Nucleus accumbens (tissue), 56 donors: ENCODE data around the gene IQCK.
A peak's percentile ranks its signal among the peaks of the same experiment; 100 is the strongest.
"Not testable (repeated sequence)": the region's sequence is repeated elsewhere in the genome, so short reads cannot be mapped to it uniquely, and the experiment has no call there.

Source experiments
- DNase-seq, 56 donors: peaks; one replicate each; lab custom pipeline; 2025; lab: John Stamatoyannopoulos, UW

IQCK gene

DNA sequence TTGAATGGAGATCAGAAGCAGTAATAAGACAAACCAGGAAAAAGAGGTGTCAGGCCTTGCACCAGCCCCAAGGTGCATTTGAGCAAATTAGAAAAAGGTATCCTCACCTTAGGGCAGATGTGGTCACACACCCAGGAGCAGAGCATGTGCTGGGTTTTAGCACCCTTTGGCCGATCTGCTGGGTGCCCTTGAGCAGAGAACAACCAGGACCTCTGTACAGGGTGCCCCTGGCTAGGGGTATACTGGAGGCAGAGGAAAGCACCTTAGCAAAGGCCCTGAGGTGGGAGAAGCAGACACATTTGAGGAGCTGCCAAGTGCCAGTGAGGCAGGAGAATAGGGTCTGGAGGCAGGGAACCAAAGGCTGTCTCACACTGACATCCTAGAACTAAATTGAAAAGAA is 67.0 kb downstream of the IQCK start:
- no peak for DNase-seq

DNA sequence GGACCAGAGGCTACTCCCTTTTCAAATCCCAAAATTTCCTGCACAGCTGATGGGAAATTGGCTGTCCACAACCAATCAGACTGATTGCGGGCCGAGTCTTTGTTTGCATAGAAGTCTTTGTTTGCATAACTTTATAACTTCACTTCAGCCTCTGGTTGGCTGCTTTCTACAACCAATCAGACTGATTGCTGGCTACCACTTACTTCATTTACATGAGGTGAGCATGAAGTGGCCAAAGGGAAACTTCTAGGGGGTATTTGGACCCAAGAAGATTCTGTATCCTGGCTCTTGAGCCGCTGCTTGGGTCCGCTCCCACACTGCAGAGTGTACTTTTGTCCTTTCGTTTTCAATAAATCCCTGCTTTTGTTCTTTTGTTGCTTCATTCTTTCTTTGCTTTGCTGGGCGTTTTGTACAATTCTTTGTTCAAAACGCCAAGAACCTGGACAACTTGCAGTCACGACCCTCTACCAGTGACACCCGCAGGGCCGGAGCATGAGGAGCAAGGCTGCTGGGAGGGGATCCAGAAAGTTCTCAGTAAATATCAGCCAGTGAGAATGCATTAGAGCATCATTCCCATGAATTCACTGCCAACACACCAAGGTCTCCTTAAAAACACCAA is 67.5 kb downstream of the IQCK start:
- DNase-seq = peak in 41 of 56 donors; percentile 9 to 77 (median 45)

DNA sequence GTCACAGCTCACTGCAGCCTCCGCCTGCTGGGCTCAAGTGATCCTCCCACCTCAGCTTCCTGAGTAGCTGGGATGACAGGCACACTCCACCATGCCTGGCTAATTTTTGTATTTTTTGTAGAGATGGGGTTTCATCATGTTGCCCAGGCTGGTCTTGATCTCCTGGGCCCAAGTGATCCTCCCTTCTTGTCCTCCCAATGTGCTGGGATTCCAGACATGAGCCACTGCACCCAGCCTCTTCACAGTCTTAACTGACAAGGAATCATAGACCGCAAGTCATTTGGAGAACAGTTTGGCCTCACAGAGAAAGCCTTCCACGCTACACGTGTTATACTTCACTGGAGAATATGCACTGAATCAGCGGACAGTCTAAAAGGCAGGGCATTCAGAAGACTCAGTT is 83.3 kb downstream of the IQCK start:
- DNase-seq = not testable (repeated sequence)

DNA sequence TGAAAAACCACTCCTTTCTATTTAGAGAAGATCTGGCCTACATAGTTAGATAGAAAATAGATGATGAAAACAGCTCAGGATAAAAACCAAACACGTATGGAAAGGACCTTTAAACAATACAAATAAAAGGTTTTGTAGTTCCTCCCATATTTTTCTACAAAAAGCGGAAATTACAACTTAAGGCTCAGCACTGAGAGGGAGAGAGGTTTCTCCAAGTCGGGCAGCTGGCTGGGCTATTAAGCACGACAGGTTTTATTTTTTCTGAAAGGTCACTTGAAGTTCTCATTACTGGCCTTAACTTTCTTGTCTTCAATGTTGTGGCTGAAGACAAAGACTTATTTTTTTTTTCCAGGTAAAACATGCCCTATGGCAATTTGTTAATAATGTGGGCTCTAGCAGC is 83.8 kb downstream of the IQCK start:
- not testable (repeated sequence) for DNase-seq

DNA sequence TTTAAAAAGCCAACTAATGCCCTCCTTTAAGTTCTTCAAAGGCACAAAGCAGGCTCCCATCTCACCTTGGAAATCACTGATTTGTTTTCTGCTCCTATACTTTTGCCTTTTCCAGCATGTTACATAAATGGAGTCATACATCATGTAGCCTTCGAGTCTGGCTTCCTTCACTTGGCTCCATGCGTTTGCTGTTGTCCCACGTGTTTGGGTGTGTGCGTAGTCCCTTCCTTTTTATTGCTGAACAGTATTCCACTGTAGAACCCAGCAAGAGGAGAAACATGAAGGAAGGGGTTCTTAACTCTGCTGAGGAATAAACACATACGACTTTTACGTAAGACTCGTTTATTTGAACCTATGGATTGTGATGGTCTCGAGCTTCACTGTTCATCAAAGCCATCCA is 84.5 kb downstream of the IQCK start:
- no peak for DNase-seq

DNA sequence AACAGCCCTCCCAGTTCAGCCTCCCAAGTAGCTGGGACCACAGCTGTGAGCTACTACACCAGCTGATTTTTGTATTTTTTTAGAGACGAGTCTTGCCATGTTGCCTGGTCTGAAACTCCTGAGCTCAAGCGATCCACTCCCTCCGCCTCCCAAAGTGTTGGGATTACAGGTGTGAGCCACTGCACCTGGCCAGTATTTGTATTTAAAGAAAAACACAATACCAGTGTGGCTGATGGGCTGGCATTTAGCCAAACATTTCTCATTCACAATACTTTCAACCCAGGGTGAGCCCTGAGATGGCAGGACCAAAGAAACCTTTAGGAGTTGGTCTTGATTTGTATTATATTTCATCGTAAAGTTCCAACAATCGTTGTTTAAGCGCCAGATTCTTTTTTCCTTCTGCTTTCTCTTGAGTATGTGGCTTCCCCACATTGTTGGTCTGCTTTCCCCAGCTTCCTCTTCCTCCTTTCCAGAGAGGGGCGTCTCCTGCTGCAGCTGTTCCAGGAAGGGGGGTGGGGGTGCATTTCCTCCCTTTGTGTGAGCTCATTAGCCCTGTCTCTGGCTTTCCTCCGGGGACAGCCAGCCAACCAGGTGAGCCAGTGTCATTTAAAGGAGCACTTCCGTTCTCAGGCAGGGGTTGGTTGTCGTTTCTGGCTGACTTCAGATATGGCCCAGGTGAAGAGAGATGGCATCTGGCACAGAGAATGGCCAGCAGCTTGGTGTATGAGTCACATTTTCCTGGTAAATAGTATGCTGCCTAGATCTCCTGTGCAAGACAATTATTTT is 86.7 kb downstream of the IQCK start:
- no peak for DNase-seq

DNA sequence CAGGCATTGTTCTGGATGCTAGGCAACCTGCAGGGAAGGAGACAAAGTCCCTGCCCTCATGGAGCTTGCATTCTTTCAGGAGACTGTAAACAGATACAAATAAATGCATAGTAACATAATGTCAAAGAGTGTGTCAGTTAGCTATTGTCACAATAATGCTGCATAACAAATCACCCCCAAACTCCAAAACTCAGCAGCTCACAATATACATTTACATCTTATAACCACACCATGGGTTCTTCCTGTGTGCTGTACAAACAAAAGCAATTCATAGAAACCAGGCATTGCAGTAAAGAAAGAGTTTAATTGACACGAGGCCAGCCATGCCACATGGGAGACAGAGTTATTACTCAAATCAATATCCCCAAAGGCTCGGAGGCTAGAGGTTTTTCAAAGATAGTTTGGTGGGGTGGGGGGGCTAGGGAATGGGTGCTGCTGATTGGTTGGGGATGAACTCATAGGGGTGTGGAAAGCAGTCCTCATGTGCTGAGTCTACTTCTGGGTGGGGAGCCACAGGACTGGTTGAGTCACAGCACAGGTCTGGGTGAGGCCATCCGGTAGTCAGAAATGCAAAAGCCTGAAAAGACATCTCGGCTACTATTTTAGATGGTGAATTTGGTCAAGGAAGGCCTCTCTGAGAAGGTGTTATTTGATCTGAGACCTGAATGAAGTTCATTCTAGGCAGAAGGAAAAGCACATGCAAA is 87.5 kb downstream of the IQCK start:
- no peak for DNase-seq

DNA sequence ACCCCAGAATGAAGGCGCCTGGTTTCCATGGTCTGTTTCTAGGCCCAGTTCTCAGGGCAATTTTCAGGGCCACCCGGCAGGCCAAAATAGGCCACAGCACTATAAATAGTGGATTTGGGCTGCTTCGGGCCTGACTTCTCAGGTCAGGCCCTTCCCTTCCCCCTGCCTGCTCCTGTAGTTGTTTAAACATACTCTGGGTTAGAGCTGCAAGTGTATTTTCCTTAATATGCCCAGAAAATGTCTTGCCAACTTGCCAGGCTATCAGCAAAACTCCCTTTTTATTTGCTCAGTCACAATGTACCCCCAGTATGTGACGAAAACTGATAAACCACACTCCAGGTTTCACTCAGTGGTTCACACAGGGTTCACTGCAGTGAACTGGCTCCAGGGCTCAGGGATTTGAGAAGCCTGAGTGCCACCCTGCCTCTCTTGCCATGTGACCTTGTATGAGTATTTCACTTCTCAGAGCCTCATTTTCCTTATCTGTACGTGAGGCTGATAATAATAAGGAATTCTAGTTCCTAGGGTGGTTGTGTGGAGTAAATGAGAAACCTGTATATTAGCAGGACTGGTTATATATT is 90.1 kb downstream of the IQCK start:
- DNase-seq = peak in 15 of 56 donors; percentile 4 to 47 (median 30)

DNA sequence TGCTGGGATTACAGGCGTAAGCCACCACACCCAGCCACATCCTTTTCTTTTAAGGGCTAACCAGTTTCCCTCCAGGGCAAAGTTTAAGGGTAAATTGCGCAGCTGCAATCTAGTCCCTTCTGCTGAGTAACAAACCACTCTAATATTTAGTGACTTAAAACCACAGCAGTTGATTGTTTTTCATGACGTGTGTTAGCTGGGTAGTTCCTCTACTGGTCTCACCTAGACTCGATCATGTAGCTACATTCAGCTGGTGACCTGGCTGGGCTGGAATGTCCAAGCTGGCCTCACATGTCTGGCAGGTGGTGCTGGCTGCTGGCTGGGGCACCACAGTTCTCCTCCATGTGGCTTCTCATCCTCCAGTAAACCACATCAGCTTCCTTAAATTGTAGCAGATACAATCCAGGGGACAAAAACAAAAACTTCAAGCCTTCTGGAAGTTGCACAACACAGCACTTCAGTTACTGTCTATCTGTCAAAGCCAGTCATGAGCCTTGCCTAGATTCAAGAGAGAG is 91.1 kb downstream of the IQCK start:
- DNase-seq = no peak

DNA sequence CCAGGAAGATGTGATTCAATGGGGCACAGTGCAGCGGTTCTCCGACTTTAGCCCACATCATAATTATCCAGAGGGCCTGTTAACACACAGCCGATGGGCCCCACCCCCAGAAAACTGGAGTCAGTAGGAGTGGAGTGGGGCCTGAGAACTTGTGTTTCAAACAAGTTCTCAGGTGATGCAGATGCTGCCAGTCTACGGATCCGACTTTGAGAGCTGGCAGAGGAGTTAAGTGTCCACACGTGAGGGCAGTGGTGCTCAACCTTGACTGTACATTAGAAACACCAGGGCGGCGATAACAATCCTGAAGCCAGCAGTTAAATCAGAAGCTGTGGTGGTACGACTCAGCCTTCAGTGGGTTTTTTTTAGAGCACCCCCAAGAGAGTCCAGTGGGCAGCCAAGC is 91.6 kb downstream of the IQCK start:
- no peak for DNase-seq

DNA sequence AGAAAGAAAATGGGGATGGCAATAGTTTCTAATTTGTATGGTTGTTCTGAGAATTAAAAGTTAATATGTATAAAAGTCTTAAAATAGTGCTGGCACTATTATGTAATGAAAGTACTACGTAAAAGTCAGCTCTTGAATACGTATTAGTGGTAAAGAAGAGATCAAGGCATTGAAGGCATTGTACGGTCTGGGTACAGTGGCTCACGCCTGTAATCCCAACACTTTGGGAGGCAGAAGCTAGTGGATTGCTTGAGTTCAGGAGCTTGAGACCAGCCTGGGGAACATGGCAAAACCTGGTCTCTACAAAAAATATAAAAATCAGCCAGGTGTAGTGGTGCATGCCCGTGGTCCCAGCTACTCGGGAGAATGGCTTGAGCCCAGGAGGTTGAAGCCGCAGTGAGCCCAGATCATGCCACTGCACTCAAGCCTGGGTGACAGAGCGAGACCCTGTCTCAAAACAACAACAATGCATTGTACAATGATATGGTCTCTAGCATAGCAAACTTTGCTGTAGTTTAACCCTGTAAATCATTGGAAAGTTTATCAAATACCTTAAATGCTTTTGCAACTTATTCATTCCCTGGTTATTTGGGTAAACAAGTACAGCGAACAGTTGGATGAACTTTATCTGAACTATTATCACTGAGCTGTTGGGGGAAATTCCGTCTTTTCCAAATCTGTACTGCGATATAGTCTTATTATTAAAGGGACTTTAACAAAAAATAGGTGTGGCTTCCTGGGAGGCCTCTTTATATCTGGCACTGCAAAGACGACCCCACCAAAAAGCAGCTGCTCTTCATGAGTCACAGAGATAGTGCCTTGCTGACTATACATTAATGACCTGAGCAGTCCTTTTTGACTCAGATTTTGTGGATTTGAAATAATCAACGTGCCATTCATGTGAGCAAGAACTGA is 93.0 kb downstream of the IQCK start:
- DNase-seq = no peak

DNA sequence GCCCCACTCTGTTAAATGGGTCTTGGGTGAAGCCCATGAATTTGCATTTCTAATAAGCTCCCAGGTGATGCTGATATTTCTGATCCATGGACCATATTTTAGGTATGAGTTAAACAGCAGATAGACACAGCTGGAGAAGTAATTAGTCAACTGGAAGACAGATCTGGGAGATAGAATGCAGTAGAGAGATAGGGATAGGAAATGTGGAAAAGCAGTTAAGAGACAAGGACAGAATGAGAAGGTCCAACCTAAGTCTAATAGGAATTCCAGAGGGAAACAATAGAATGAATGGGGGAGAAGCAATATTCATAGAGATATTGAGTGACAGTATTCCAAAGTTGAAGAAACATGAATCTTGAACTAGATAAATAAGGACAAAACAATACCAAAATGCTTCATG is 94.9 kb downstream of the IQCK start:
- no peak for DNase-seq

DNA sequence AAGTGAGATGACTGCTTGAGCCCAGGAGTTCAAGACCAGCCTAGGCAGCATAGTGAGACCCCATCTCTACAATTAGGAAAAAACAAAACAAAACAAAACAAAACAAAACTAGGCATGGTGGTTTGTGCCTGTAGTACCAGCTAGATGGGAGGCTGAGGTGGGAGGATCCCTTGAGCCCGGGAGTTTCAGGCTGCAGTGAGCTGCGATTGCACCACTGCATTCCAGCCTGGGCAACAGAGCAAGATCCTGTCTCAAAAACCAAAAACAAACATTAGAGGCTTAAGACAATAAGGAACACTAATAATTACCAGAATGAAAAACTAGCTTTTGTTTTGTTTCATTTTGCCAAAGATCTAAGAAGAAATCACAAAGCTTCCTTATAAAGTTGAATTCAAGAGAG is 97.3 kb downstream of the IQCK start:
- no peak for DNase-seq

DNA sequence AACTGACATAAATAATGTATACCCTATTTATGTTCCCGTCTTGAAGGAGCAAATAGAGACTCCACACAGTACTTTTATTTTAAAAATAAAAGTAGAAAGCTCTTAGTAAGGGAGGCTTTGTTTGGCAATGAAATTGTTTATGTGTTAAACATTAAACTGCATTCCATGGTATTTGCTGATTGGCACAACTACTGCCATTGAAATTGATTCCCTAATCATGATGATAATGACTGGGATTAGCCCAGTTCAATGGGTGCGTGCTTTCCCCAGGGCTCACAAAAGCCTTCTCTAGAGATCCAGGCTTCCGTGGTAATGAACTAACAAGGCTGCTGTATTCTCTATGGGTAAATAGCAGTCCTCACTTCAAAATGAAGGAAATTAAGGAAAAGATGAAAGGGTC is 99.1 kb downstream of the IQCK start:
- DNase-seq = no peak

DNA sequence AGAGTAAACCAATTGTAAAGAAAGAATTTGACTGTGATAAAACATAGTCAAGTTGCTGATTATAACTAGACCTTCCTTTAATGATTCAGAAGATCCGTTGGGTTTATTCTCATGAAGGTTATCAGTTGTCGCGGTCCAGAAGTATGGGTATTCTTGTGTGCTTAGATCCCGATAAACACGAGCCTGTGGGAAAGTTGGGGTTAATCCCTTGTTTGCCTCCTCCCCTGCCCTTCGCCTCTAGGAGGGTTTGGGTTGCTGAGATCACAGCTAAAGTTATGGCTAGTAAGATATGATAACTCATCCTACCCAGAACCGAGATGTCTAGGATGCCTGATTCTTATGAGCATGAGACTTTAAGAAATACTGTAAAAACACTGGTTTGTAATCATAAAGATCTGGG is 99.8 kb downstream of the IQCK start:
- no peak for DNase-seq

DNA sequence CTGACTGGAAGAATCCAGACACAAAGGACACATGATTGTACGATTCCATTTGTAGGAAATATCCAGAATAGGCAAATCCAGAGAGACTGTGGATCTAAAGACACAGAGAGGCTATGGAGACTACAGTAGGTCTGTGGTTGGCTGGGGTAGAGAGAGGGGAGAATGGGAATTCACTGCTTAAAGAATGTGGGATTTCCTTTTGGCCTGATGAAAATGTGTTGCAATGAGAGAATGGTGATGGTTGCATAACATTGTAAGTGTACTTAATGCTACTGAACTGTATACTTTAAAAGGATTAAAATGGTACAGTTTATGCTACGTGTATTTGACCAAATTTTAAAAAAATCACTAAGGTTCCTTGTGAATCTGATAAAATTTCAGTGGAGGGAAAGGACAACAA is 104.5 kb downstream of the IQCK start:
- no peak for DNase-seq

DNA sequence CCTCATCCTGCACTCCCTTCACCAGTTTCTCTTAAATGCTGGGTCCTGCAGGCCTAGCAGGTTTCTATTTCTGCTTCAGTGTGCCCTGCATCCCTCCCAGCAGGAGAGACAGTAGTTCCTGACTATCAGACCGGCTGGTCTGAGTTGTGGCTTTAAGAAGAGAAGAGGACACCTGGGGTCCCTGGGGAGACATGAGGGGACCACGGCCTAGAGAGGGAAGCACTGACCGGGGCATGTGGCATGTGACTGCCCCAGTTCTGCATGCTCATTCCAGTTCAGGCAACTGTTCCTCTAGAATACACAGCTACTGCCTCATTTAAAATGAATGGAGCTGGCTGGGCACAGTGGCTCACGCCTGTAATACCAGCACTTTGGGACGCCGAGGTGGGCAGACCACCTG is 105.3 kb downstream of the IQCK start:
- no peak for DNase-seq

DNA sequence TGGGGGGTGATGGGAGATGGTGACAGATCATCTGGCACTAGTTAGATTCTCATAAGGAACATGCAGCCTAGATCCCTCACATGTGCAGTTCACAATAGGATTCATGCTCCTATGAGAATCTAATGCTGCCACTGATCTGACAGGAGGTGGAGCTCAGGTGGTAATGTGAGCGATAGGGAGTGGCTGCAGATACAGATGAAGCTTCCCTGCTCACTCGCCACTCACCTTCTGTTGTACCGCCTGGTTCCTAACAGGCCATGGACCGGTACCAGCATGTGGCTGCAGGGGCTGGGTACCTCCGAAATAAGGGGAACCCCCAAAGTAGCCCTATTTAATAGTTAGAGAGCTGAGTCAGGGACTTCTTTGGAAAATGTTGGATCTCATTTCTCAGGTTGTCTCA is 106.1 kb downstream of the IQCK start:
- no peak for DNase-seq

DNA sequence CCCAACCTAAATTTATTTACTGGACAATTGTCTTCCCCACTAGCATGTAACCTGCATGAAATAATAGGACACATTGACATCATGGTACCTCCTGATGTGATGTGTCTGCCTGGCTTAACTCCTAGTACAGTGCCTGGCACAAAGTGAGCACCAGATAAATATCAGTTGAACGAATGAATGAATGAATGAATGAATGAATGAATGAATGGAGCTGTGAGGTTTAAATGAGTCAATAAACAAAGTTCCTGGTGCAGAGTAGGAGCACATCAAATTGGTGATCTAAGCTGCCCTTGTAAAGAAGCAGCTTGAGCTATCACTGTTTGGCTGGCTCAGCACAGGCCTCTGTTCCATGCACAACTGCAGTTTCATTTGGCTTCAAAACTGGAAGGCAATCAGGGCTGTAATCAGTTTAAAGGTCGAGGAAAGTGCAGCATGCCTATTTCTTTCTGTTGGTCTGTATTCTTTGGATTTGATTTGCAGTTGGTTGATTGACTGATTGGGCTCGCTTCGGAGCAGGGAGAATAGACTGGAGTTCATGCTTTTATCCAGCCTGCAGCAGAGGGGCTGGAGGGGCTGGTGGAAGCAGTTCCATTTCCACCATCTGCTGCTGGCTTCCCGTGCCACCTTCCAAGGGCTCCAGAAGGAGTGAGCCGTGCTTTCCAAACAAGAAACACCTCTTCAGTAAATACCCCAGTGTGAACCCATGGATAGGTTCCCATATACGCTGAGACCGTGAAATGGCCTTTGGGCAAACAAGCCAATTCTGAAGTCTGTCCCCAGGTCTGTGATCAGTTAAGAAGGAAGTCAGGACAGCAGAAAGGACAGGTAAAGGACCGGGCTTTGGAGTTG is 112.0 kb downstream of the IQCK start:
- DNase-seq = no peak
